K562 (cell line): Measurements from ENCODE around the gene TMEM108. TPM values are rescaled to one million over a fixed set of nuclear protein-coding genes. Genes with fewer than 3 reads are reported as not detected.

Source experiments
- ATAC-seq: fragments of 200-7000 bp; cut with Tn5 transposase; 3 replicates; pipeline ENCODE4 v1.9.1; 2020; ENCODE audit warnings: moderate library complexity
- BruUV-seq: library from RNA; stranded (reverse); fragments of 400-500 nt; replicated peaks from 2 replicates; lab custom pipeline; 2021; lab: Mats Ljungman, UMichigan
- CTCF ChIA-PET: fragments of 300-600 bp; formaldehyde crosslinking; extraction: SDS; loops from one replicate; lab custom pipeline; 2021; ENCODE audit warnings: low intra/inter-chr PET ratio; lab: Yijun Ruan, JAX
- POLR2A ChIA-PET: fragments of 300-600, 350-650 bp; sonication (Branson Sonifier 250); formaldehyde crosslinking; extraction: SDS; loops from one replicate; lab custom pipeline; 2021; ENCODE audit warnings: antibody characterized with exemption, inconsistent platforms; lab: Yijun Ruan, JAX
- DNase-seq, 4 experiments: peaks; one replicate each; pipeline versions ENCODE4 v3.0.0 to v3.0.0-alpha.2; 2011 to 2018; ENCODE audit warnings: low spot score in 3 of 4, mixed read lengths in 3 of 4; ENCODE audit errors: extremely low read depth in 1 of 4
- FAIRE-seq: peaks from 2 replicates; lab custom pipeline; 2011; peaks lifted over from hg19 to GRCh38; lab: Jason Lieb, UNC
- H2AFZ ChIP-seq: 2 replicates; pipeline ENCODE4 v1.6.0; 2011; ENCODE audit warnings: low read depth, low read length, control low read depth, inconsistent platforms
- H3K27ac ChIP-seq: fragments of 200-600 bp; 3 replicates; pipeline ENCODE4 v1.8.0; 2011; ENCODE audit warnings: low read depth, mild to moderate bottlenecking, control low read depth, inconsistent platforms, low read length, moderate library complexity, mixed read lengths; ENCODE audit errors: extremely low read depth
- H3K27me3 ChIP-seq, 2 experiments: fragments of 300-600 bp in 1 of 2; 2 replicates in 1 of 2; 3 replicates in 1 of 2; pipeline versions ENCODE4 v1.6.0 to v1.8.0; 2011; ENCODE audit warnings: inconsistent platforms in 2 of 2, low read length in 2 of 2, mild to moderate bottlenecking in 1 of 2, mixed read lengths in 1 of 2, moderate library complexity in 1 of 2; ENCODE audit not compliant: control insufficient read depth in 2 of 2, insufficient read depth in 2 of 2
- H3K36me3 ChIP-seq: fragments of 300-600 bp; 3 replicates; pipeline ENCODE4 v1.8.0; 2011; ENCODE audit warnings: mild to moderate bottlenecking, low read length, inconsistent platforms; ENCODE audit not compliant: control insufficient read depth, insufficient read depth
- H3K4me1 ChIP-seq, 2 experiments: fragments of 200-600 bp in 1 of 2; replicated peaks in 1 of 2; 2 replicates in 1 of 2; 3 replicates in 1 of 2; pipeline versions ENCODE4 v1.5.1 to v1.8.0; 2011; ENCODE audit warnings: inconsistent platforms in 2 of 2, low read length in 2 of 2, mild to moderate bottlenecking in 1 of 2, mixed read lengths in 1 of 2, moderate library complexity in 1 of 2; ENCODE audit not compliant: control insufficient read depth in 2 of 2, insufficient read depth in 2 of 2
- H3K4me2 ChIP-seq: 2 replicates; pipeline ENCODE4 v1.6.1; 2011; ENCODE audit warnings: low read length, control low read depth, inconsistent platforms, mixed read lengths; ENCODE audit not compliant: insufficient read depth
- H3K4me3 ChIP-seq: fragments of 200-600 bp; sonication (generic), shearing (Covaris generic); 2 replicates; pipeline ENCODE4 v1.5.1; 2016; ENCODE audit warnings: control low read depth, inconsistent platforms
- H3K79me2 ChIP-seq: fragments of 200-600 bp; 3 replicates; pipeline ENCODE4 v1.8.0; 2011; ENCODE audit warnings: low read length, inconsistent platforms; ENCODE audit not compliant: control insufficient read depth, insufficient read depth
- H3K9ac ChIP-seq, 2 experiments: 2 replicates each; pipeline versions ENCODE4 v1.6.0 to v1.6.1; 2011; ENCODE audit warnings: low read depth in 2 of 2, low read length in 2 of 2, control low read depth in 1 of 2, inconsistent platforms in 1 of 2, mild to moderate bottlenecking in 1 of 2, mixed read lengths in 1 of 2; ENCODE audit not compliant: insufficient read depth in 1 of 2
- H3K9me1 ChIP-seq: one replicate; pipeline ENCODE4 v1.6.0; 2011; ENCODE audit warnings: inconsistent platforms, mild to moderate bottlenecking, low read length, moderate library complexity; ENCODE audit not compliant: control insufficient read depth, insufficient read depth
- H3K9me3 ChIP-seq: replicated peaks from 2 replicates; pipeline ENCODE4 v1.5.1; 2011; ENCODE audit warnings: low read depth, low read length, inconsistent platforms; ENCODE audit not compliant: control insufficient read depth, insufficient read depth
- H4K20me1 ChIP-seq: replicated peaks from 2 replicates; pipeline ENCODE4 v1.6.1; 2011; ENCODE audit warnings: low read length, inconsistent platforms, mixed read lengths; ENCODE audit not compliant: control insufficient read depth, insufficient read depth
- ARID3A ChIP-seq: IDR thresholded peaks from 2 replicates; pipeline ENCODE4 v1.6.1; 2012; ENCODE audit warnings: low read depth, low read length, improper control_type of control experiment, borderline replicate concordance
- CREB3L1 ChIP-seq: fragments of 450-650 bp; IDR thresholded peaks from 2 replicates; pipeline ENCODE4 v1.6.1; 2014; ENCODE audit warnings: low read depth, mild to moderate bottlenecking, moderate library complexity, borderline replicate concordance
- TBL1XR1 ChIP-seq, 2 experiments: IDR thresholded peaks; 2 replicates each; pipeline ENCODE4 v1.6.1; 2012; ENCODE audit warnings: improper control_type of control experiment in 2 of 2, low read length in 2 of 2, mild to moderate bottlenecking in 1 of 2
- ZNF280A ChIP-seq: fragments of 450-650 bp; IDR thresholded peaks from 2 replicates; pipeline ENCODE4 v1.6.1; 2018; ENCODE audit warnings: mild to moderate bottlenecking, low read depth; ENCODE audit not compliant: partially characterized antibody
- WGBS: fragments of 100-300 bp; shearing (Covaris generic); methylation state at CpG from one replicate; pipeline ENCODE4 v1.1.6; 2016; ENCODE audit warnings: low coverage, mixed read lengths; ENCODE audit not compliant: insufficient coverage; ENCODE audit errors: missing lambda C conversion rate; 5-methylcytosine and 5-hydroxymethylcytosine counted together
- in situ Hi-C: fragments of 300-500 bp; cut with MboI; formaldehyde crosslinking; loops from 4 replicates; pipeline ENCODE4 v1.15.0; 2018; ENCODE audit warnings: inconsistent platforms, mixed read lengths
- intact Hi-C: fragments of 100-400 bp; cut with micrococcal nuclease; formaldehyde crosslinking; loops from 2 replicates; pipeline ENCODE4 v1.14.2; 2022
- polyA plus RNA-seq, 8 experiments: library from polyadenylated mRNA; depleted of rRNA in 4 of 8; stranded (reverse) in 5 of 8; unstranded in 3 of 8; fragments of >200 nt; fragmentation: Nextera tagmentation in 2 of 8; fragmentation: Illumina TruSeq in 1 of 8; extraction: Ambion mirVana in 2 of 8; extraction: Trizol in 1 of 8; gene quantifications; 2 replicates each; pipeline versions ENCODE4 v1.2.1 to v1.2.3, GENCODE V29; 2011 to 2014; ENCODE audit warnings: inconsistent platforms in 1 of 8, missing spikeins in 1 of 8
- total RNA-seq, 7 experiments: library from RNA; depleted of rRNA in 6 of 7; stranded (reverse); fragments of >200 nt in 6 of 7; fragmentation: Illumina TruSeq in 2 of 7; extraction: Trizol in 2 of 7; gene quantifications; 2 replicates each; pipeline versions ENCODE4 v1.2.1 to v1.2.3, GENCODE V29; 2011 to 2021; ENCODE audit warnings: low replicate concordance in 1 of 7

Gene TMEM108
- total and polyA plus RNA-seq, 9 of the 15 experiments (the other 6 are each of a cell fraction or from before 2014, with no cell fraction given) = 0.65 to 11.1 (median 3.4) TPM

- TF ChIP-seq CREB3L1 (no peak), TBL1XR1 (IDR thresholded peaks at IDR 0.05; ENCODE audit: low read length in 2 of 2) (no peak), ARID3A (no peak), ZNF280A (no peak)
- no peaks in the 10 kb centered on the region for H3K4me1 ChIP-seq
- H3K79me2 ChIP-seq = no peaks in the 10 kb centered on the region
- BruUV-seq = no TSS peak
- H2AFZ ChIP-seq = no peak overlapping the region
- no peak overlapping the region for H3K4me2 ChIP-seq
- no peaks in the 10 kb centered on the region for H3K9me1 ChIP-seq
- POLR2A ChIA-PET = interaction anchor here (0.6 kb wide), 1 partner anchor 22 kb away, joined by 3 read pairs; no protein-coding TSS in a partner anchor
- H3K9me3 ChIP-seq = no peaks in the 10 kb centered on the region
- no peak overlapping the region for H3K9ac ChIP-seq
- intact Hi-C loops = loop anchor here (10.0 kb wide), 1 partner anchor 226 kb away; no protein-coding TSS in a partner anchor
- H3K36me3 ChIP-seq = no peaks in the 10 kb centered on the region
- CTCF ChIA-PET = no interaction called here
- H3K27ac ChIP-seq = no peak overlapping the region
- ATAC-seq (no peak), DNase-seq (no peak), FAIRE-seq (no peak)
- no peak overlapping the region for H3K4me3 ChIP-seq
- in situ Hi-C loops = no loop called here
- H4K20me1 ChIP-seq = no peaks in the 10 kb centered on the region
- 45% methylated on average over 3 of the region's 3 CpGs for WGBS
- no peaks in the 10 kb centered on the region for H3K27me3 ChIP-seq
Measured at GRCh38 chr3:133271042-133271441, 232.9 kb downstream of the TMEM108 start.
